Stimulated activated naive CD8-positive, alpha-beta T cell treated with anti-CD3 and anti-CD28 coated beads, Interleukin-15, amount 100 ng/mL, for 72 hours (primary cell): ENCODE measurements around the gene OR8S1.
"Not testable (repeated sequence)": the region's sequence is repeated elsewhere in the genome, so short reads cannot be mapped to it uniquely, and the experiment has no call there.

Experiments
- ATAC-seq: fragments of 150-1000 bp; cut with Tn5 transposase; 2 replicates; pipeline ENCODE4 v1.10.0; 2021; ENCODE audit warnings: mild to moderate bottlenecking, moderate library complexity
- DNase-seq, 2 donors: peaks; one replicate each; pipeline ENCODE4 v3.0.0; 2021 to 2022
- H3K27ac Mint-ChIP-seq, 2 donors: one replicate each; pipeline ENCODE4 v1.8.0; 2022; ENCODE audit warnings: mild to moderate bottlenecking in 2 of 2, mixed read lengths in 2 of 2, moderate library complexity in 2 of 2
- H3K27me3 Mint-ChIP-seq: one replicate; pipeline ENCODE4 v1.8.0; 2022; ENCODE audit warnings: mixed read lengths
- H3K4me1 Mint-ChIP-seq: one replicate; pipeline ENCODE4 v1.8.0; 2022; ENCODE audit warnings: mild to moderate bottlenecking, mixed read lengths
- H3K4me3 Mint-ChIP-seq, 2 donors: one replicate each; pipeline ENCODE4 v1.8.0; 2022; ENCODE audit warnings: mild to moderate bottlenecking in 2 of 2, mixed read lengths in 2 of 2, moderate library complexity in 1 of 2
- H3K9me3 Mint-ChIP-seq, 2 donors: one replicate each; pipeline ENCODE4 v1.8.0; 2022; ENCODE audit warnings: mixed read lengths in 2 of 2

OR8S1 gene

GRCh38 chr12:48525332-48525731 lies at the start of gene OR8S1:
Gene OR8S1, plus strand, starts transcription at chr12:48525632. Its CDS starts 0 bp downstream, at chr12:48525632.
- H3K9me3 Mint-ChIP-seq: no peaks in the 10 kb centered on the region

GRCh38 chr12:48482198-48482597 lies 43.2 kb upstream of the OR8S1 start, which contains the start of gene C12orf54:
Gene C12orf54, plus strand, starts transcription at chr12:48482498. Its CDS starts 799 bp downstream, at chr12:48483297.
- no peak for ATAC-seq
- H3K9me3 Mint-ChIP-seq: peaks cover 3 to 9% of the 10 kb centered on the region in 2 donors
- peaks cover 19% of the 10 kb centered on the region for H3K27me3 Mint-ChIP-seq
- no peak within 1 kb of the TSS for H3K27ac Mint-ChIP-seq
- peaks cover 6% of the 10 kb centered on the region for H3K4me1 Mint-ChIP-seq
- no peak for DNase-seq
- H3K4me3 Mint-ChIP-seq: no peak within 1 kb of the TSS

More at GRCh38 chr12:48525332-48525731, at the start of gene OR8S1:
- Mint-ChIP-seq H3K4me3 (no peak within 1 kb of the TSS), H3K27ac (peak within 1 kb of the TSS in 1 of 2 donors; percentile 49), H3K27me3 (no peaks in the 10 kb centered on the region), H3K4me1 (no peaks in the 10 kb centered on the region)
- DNase-seq: no peak
- ATAC-seq: no peak

DNA sequence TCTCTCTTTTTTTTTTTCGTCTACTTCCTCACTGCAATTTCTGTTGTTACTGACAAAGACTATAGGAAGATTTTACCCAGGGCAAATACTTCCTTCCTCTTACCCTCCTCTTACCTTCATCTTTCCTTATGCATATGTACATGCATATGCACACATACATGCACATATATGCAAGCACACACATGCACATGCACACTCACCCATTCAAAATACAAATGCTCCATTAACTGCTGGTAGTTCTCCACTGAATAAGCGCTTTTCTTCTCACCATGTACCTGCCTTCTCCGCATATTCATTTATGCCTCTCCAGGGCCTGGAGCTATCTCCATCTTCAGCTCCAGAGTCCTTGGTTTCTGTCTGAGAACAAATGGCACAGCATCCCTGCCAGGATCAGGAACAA lies 42.5 kb upstream of the OR8S1 start:
- peaks cover 0 to 5% of the 10 kb centered on the region in 2 donors for H3K9me3 Mint-ChIP-seq
- H3K4me1 Mint-ChIP-seq: peaks cover 6% of the 10 kb centered on the region
- no peak for DNase-seq
- H3K27me3 Mint-ChIP-seq: peaks cover 17% of the 10 kb centered on the region
- no peak overlapping the region for H3K27ac Mint-ChIP-seq
- no peak for ATAC-seq
- H3K4me3 Mint-ChIP-seq: no peak overlapping the region

DNA sequence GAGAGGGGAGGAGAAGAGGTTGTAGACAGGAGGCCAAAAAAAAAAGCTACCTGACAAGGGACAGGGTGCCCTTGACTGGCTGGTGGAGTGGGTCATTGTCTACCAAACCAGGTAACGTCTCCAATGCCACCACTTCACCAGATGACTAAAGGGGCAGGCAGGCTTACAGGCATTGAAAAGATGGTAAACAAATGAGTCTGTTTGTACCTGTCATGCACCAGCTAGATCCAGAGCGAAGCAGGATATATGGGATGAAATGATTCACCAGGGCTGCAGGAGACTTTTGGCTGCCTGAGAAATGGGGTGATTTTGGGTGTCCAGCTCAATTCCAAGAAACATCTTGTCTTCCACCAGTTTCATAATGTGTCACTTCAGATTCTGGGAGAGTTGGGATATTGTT lies 39.2 kb upstream of the OR8S1 start:
- ATAC-seq: no peak
- no peak overlapping the region for H3K27ac Mint-ChIP-seq
- H3K9me3 Mint-ChIP-seq: no peaks in the 10 kb centered on the region
- peaks cover 18% of the 10 kb centered on the region for H3K4me1 Mint-ChIP-seq
- peaks cover 17% of the 10 kb centered on the region for H3K27me3 Mint-ChIP-seq
- no peak for DNase-seq
- no peak overlapping the region for H3K4me3 Mint-ChIP-seq

- no peak overlapping the region for H3K27ac Mint-ChIP-seq
These were observed 38.8 kb upstream of the OR8S1 start for GRCh38 chr12:48486679-48487078.

DNA sequence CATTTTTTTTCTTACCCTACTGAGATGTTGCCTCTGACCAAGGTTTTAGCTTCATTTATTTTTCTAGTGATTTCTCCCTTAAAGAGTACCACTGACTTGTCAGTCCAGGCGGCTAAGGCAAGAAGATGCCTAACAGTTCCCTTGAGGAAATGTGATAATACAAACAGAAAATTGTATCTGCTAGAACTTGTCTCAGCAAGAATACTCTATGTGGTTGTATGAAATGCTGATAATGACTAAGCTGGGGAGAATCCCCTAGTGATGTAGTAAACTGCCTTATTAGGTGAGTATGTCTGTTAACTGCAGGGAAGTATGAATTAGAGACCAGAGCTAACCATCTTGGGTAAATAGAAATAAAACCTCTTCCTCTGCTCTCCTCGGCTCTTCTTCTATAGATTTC lies 36.4 kb upstream of the OR8S1 start:
- Mint-ChIP-seq H3K9me3 (no peaks in the 10 kb centered on the region), H3K27me3 (peaks cover 17% of the 10 kb centered on the region), H3K4me1 (peaks cover 18% of the 10 kb centered on the region), H3K27ac (no peak overlapping the region), H3K4me3 (no peak overlapping the region)
- ATAC-seq (peak; percentile 100), DNase-seq (peak in 1 of 2 donors; percentile 12)

More at GRCh38 chr12:48486679-48487078, 38.8 kb upstream of the OR8S1 start:
- Mint-ChIP-seq H3K27me3 (peaks cover 17% of the 10 kb centered on the region), H3K9me3 (no peaks in the 10 kb centered on the region), H3K4me1 (peaks cover 18% of the 10 kb centered on the region), H3K4me3 (no peak overlapping the region)
- ATAC-seq (no peak), DNase-seq (no peak)

DNA sequence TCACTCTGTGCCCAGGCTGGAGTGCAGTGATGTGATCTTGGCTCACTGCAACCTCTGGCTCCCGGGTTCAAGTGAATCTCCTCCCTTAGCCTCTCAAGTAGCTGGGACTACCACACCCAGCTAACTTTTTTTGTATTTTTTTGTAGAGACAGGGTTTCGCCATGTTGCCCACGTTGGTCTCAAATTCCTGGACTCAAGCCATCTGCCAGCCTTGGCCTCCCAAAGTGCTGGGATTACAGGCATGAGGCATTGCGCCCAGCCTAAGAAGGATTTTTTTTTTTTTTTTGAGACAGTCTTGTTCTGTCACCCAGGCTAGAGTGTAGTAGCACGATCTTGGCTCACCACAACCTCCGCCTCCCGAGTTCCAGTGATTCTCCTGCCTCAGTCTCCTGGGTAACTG lies 36.0 kb upstream of the OR8S1 start:
- peaks cover 17% of the 10 kb centered on the region for H3K27me3 Mint-ChIP-seq
- DNase-seq, ATAC-seq, H3K27ac Mint-ChIP-seq, H3K4me3 Mint-ChIP-seq, H3K9me3 Mint-ChIP-seq: not testable (repeated sequence)
- H3K4me1 Mint-ChIP-seq: peaks cover 18% of the 10 kb centered on the region

DNA sequence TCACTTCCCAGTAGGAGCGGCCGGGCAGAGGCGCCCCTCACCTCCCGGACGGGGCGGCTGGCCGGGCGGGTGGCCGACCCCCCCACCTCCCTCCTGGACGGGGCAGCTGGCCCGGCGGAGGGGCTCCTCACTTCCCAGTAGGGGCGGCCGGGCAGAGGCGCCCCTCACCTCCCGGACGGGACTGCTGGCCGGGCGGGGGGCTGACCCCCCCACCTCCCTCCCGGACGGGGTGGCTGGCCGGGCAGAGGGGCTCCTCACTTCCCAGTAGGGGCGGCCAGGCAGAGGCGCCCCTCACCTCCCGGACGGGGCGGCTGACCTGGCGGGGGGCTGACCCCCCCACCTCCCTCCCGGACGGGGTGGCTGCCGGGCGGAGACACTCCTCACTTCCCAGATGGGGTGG lies 25.2 kb upstream of the OR8S1 start:
- not testable (repeated sequence) for H3K27me3 Mint-ChIP-seq, H3K9me3 Mint-ChIP-seq

GRCh38 chr12:48506836-48507235 lies 18.6 kb upstream of the OR8S1 start:
- not testable (repeated sequence) for H3K27me3 Mint-ChIP-seq, H3K4me3 Mint-ChIP-seq, ATAC-seq, DNase-seq, H3K4me1 Mint-ChIP-seq, H3K27ac Mint-ChIP-seq
- peaks cover 14 to 16% of the 10 kb centered on the region in 2 donors for H3K9me3 Mint-ChIP-seq

More for the DNA sequence above, 25.2 kb upstream of the OR8S1 start:
- DNase-seq, H3K4me1 Mint-ChIP-seq, H3K4me3 Mint-ChIP-seq, ATAC-seq, H3K27ac Mint-ChIP-seq: not testable (repeated sequence)

DNA sequence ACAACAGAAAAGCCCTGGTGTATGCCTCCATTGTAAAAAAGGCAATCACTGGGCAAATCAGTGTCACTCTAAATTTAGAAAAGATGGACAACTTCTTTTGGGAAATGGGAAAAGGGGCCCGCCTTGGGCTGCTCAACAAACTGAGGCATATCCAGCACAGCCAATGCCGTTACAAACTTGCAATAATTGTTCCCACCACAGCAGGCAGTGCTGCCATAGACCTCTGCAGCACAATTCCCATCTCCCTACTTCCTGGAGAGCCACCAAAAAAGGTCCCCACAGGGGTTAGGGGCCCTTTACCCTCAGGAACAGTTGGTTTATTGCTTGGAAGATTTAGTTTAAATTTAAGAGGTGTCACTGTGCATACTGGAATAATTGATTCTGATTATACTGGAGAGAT lies 16.4 kb upstream of the OR8S1 start:
- Mint-ChIP-seq H3K9me3 (peaks cover 14 to 16% of the 10 kb centered on the region in 2 donors), H3K27ac (no peak overlapping the region), H3K27me3 (no peaks in the 10 kb centered on the region), H3K4me3 (no peak overlapping the region), H3K4me1 (peaks cover 10% of the 10 kb centered on the region)
- ATAC-seq (no peak), DNase-seq (no peak)

- H3K9me3 Mint-ChIP-seq: peaks cover 16 to 20% of the 10 kb centered on the region in 2 donors
These were observed 15.3 kb upstream of the OR8S1 start for GRCh38 chr12:48510111-48510510.

DNA sequence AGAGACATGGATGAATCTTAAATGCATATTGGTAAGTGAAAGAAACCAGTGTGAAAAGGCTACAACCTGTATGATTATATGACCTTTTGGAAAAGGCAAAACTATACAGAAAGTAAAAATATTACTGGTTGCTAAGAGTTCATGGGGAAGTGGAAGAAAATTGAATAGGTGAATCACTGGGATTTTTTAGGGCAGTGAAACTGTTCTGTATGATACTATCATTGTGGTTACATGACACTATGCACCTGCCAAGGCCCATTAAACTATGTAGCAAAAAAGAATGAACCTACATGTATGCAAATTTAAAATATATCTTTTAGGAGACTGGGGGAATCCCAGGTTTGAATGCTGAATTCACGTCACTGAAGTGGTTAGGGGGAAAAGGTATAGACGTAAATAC lies 12.6 kb upstream of the OR8S1 start:
- Mint-ChIP-seq H3K4me3 (peak overlapping the region in 1 of 2 donors; percentile 66), H3K4me1 (peaks cover 10% of the 10 kb centered on the region), H3K27me3 (no peaks in the 10 kb centered on the region), H3K27ac (peak overlapping the region in 1 of 2 donors; percentile 30), H3K9me3 (peaks cover 9 to 15% of the 10 kb centered on the region in 2 donors)
- peak; percentile 99 for ATAC-seq
- DNase-seq: peak in 1 of 2 donors; percentile 4

More at GRCh38 chr12:48510111-48510510, 15.3 kb upstream of the OR8S1 start:
- Mint-ChIP-seq H3K27me3 (no peaks in the 10 kb centered on the region), H3K4me1 (peaks cover 10% of the 10 kb centered on the region), H3K27ac (no peak overlapping the region), H3K4me3 (no peak overlapping the region)
- DNase-seq: no peak
- ATAC-seq: no peak

- no peak overlapping the region for H3K27ac Mint-ChIP-seq
- DNase-seq: no peak
- no peak for ATAC-seq
- no peaks in the 10 kb centered on the region for H3K27me3 Mint-ChIP-seq
- peaks cover 10% of the 10 kb centered on the region for H3K4me1 Mint-ChIP-seq
- peaks cover 9 to 11% of the 10 kb centered on the region in 2 donors for H3K9me3 Mint-ChIP-seq
- H3K4me3 Mint-ChIP-seq: no peak overlapping the region
These were observed 10.7 kb upstream of the OR8S1 start for GRCh38 chr12:48514728-48515127.

DNA sequence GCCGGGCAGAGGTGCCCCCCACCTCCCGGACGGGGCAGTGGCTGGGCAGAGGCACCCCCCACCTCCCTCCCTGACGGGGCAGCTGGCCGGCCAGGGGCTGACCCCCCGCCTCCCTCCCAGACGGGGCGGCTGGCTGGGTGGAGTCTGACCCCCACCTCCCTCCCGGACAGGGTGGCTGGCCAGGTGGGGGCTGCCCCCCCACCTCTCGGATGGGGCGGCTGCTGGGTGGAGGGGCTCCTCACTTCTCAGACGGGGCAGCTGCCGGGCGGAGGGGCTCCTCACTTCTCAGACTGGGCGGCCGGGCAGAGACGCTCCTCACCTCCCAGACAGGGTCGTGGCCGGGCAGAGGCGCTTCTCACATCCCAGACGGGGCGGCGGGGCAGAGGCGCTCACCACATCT lies 5.1 kb upstream of the OR8S1 start:
- not testable (repeated sequence) for H3K9me3 Mint-ChIP-seq, H3K4me3 Mint-ChIP-seq, H3K27ac Mint-ChIP-seq, H3K27me3 Mint-ChIP-seq, DNase-seq, H3K4me1 Mint-ChIP-seq
- peak; percentile 40 for ATAC-seq

DNA sequence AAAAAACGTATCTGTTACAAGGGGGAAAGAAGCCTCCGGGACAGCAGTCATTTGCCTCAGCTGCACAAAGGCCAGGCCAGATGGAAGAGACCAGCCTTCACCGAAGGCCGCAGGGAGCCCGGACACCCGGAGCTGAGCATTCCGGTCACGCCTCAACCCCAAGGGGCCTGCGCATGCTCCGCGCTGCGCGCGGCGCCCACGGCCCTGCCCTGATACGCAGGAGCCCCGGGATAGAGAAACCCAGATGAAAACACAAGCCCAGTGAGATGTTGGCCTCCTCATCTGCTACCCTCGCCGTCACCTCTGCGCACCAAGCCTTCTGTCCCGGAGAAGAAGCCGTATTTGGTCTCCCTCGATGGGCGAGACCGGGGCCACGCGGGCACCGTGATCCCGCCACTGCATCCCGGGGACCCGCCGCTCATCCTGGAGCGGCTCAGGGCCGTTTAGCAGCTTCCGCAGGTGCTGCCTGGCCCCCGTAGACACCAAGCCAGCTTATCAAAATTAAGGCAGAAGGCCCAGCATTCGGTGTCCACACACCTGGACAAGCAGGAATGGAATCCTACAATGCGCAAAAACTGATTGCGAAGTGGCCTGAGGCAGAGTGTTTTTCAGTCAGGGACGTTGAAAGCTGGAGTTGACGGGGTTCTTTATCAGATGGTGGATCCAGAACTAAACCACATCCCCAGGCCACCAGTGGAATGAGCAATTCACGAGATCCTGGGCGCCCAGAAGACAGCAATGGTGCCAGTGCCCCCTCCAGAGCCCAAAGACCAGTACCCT lies 2.6 kb downstream of the OR8S1 start:
- DNase-seq (no peak), ATAC-seq (no peak)

GRCh38 chr12:48532601-48533000 lies 7.2 kb downstream of the OR8S1 start:
- peak overlapping the region in 1 of 2 donors; percentile 88 for H3K27ac Mint-ChIP-seq
- no peak for DNase-seq
- no peak for ATAC-seq
- H3K9me3 Mint-ChIP-seq: peaks cover 0 to 10% of the 10 kb centered on the region in 2 donors
- no peaks in the 10 kb centered on the region for H3K27me3 Mint-ChIP-seq
- H3K4me1 Mint-ChIP-seq: peaks cover 24% of the 10 kb centered on the region
- peak overlapping the region; percentile 0 to 13 for H3K4me3 Mint-ChIP-seq

More for the DNA sequence above, 2.6 kb downstream of the OR8S1 start:
- Mint-ChIP-seq H3K9me3 (no peaks in the 10 kb centered on the region), H3K27me3 (no peaks in the 10 kb centered on the region), H3K27ac (peak overlapping the region in 1 of 2 donors; percentile 9), H3K4me1 (peaks cover 19% of the 10 kb centered on the region), H3K4me3 (no peak overlapping the region)
